Naive B cell (primary cell): ENCODE data around the gene BUB1. TPM values are rescaled to one million over a fixed set of nuclear protein-coding genes. Genes with fewer than 3 reads are reported as not detected.
"Not testable (repeated sequence)": the region's sequence is repeated elsewhere in the genome, so short reads cannot be mapped to it uniquely, and the experiment has no call there.

Experiments used
- ATAC-seq, 2 donors: fragments of 150-1000 bp; cut with Tn5 transposase; 2 replicates each; pipeline ENCODE4 v1.10.0; 2021; ENCODE audit warnings: low read depth in 2 of 2, mild to moderate bottlenecking in 2 of 2, moderate library complexity in 2 of 2
- DNase-seq: peaks from one replicate; pipeline ENCODE4 v3.0.0; 2022
- H3K27ac Mint-ChIP-seq, 6 donors: one replicate each; pipeline ENCODE4 v1.8.0; 2020 to 2022; ENCODE audit warnings: mild to moderate bottlenecking in 6 of 6, mixed read lengths in 6 of 6, moderate library complexity in 5 of 6, inconsistent platforms in 2 of 6
- H3K27me3 Mint-ChIP-seq, 3 donors: one replicate each; pipeline ENCODE4 v1.8.0; 2021 to 2022; ENCODE audit warnings: mixed read lengths in 3 of 3, mild to moderate bottlenecking in 1 of 3
- H3K36me3 Mint-ChIP-seq, 2 donors: one replicate each; pipeline ENCODE4 v1.8.0; 2020 to 2022; ENCODE audit warnings: mixed read lengths in 2 of 2, inconsistent platforms in 1 of 2, mild to moderate bottlenecking in 1 of 2
- H3K4me1 Mint-ChIP-seq, 3 donors: one replicate each; pipeline ENCODE4 v1.8.0; 2020 to 2022; ENCODE audit warnings: mixed read lengths in 3 of 3, inconsistent platforms in 1 of 3, mild to moderate bottlenecking in 1 of 3, moderate library complexity in 1 of 3
- H3K4me3 Mint-ChIP-seq, 8 donors: one replicate each; pipeline ENCODE4 v1.8.0; 2020 to 2022; ENCODE audit warnings: mild to moderate bottlenecking in 8 of 8, mixed read lengths in 8 of 8, moderate library complexity in 8 of 8, inconsistent platforms in 2 of 8
- H3K9me3 Mint-ChIP-seq, 7 donors: one replicate each; pipeline ENCODE4 v1.8.0; 2020 to 2022; ENCODE audit warnings: mixed read lengths in 7 of 7, mild to moderate bottlenecking in 5 of 7, inconsistent platforms in 2 of 7, moderate library complexity in 1 of 7
- polyA plus RNA-seq, 6 donors: library from polyadenylated mRNA; unstranded; fragments of 300-500 nt; fragmentation: Illumina TruSeq; gene quantifications; one replicate each; pipeline ENCODE4 v1.2.3, GENCODE V29; 2021; ENCODE audit warnings: low read depth in 6 of 6

BUB1 gene
- polyA plus RNA-seq, 6 donors from 2014 or later: 0.63 to 1.8 (median 0.97) TPM; not detected in 1

DNA sequence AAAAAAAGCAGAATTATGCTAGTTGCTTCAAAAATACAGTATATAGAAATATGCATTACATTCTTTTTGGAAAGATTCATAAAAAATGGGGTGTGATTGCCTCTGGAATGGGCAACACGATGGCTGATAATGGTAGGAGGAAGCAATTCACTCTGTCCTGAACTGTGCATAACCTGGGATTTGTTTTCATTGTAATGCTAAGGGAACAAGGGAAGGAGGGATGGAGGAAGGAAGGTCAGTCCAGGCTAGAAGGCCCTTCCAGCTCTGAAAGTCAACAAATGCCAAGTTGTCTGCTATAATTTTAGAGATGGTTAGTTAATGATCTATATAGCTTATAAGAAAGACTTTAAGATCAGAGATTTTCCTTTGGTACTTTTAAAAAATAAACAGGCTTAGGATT is 40.8 kb downstream of the BUB1 start:
- Mint-ChIP-seq H3K4me1 (no peaks in the 10 kb centered on the region), H3K4me3 (no peak overlapping the region), H3K9me3 (no peaks in the 10 kb centered on the region), H3K27ac (peak overlapping the region in 2 of 6 donors; percentile 18 to 54), H3K36me3 (peaks cover 0 to 12% of the 10 kb centered on the region in 2 donors), H3K27me3 (no peaks in the 10 kb centered on the region)
- DNase-seq (no peak), ATAC-seq (no peak)

DNA sequence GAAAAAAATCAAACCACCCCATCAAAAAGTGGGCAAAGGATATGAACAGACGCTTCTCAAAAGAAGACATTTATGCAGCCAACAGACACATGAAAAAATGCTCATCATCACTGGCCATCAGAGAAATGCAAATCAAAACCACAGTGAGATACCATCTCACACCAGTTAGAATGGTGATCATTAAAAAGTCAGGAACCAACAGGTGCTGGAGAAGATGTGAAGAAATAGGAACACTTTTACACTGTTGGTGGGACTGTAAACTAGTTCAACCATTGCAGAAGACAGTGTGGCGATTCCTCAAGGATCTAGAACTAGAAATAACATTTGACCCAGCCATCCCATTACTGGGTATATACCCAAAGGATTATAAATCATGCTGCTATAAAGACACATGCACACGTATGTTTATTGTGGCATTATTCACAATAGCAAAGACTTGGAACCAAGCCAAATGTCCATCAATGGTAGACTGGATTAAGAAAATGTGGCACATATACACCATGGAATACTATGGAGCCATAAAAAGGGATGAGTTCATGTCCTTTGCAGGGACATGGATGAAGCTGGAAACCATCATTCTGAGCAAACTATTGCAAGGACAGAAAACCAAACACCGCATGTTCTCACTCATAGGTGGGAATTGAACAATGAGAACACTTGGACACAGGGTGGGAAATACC is 41.8 kb downstream of the BUB1 start:
- not testable (repeated sequence) for H3K9me3 Mint-ChIP-seq, H3K36me3 Mint-ChIP-seq, H3K4me3 Mint-ChIP-seq, DNase-seq, ATAC-seq, H3K4me1 Mint-ChIP-seq, H3K27me3 Mint-ChIP-seq, H3K27ac Mint-ChIP-seq

- peak overlapping the region in 1 of 6 donors; percentile 10 for H3K27ac Mint-ChIP-seq
- H3K9me3 Mint-ChIP-seq, DNase-seq, H3K27me3 Mint-ChIP-seq, H3K36me3 Mint-ChIP-seq, ATAC-seq, H3K4me1 Mint-ChIP-seq, H3K4me3 Mint-ChIP-seq: not testable (repeated sequence)
Measured at GRCh38 chr2:110627348-110627747, 50.5 kb downstream of the BUB1 start.

- H3K27me3 Mint-ChIP-seq, DNase-seq, H3K27ac Mint-ChIP-seq, H3K9me3 Mint-ChIP-seq, ATAC-seq, H3K4me3 Mint-ChIP-seq, H3K36me3 Mint-ChIP-seq, H3K4me1 Mint-ChIP-seq: not testable (repeated sequence)
Measured at GRCh38 chr2:110619326-110619939, 58.4 kb downstream of the BUB1 start.

DNA sequence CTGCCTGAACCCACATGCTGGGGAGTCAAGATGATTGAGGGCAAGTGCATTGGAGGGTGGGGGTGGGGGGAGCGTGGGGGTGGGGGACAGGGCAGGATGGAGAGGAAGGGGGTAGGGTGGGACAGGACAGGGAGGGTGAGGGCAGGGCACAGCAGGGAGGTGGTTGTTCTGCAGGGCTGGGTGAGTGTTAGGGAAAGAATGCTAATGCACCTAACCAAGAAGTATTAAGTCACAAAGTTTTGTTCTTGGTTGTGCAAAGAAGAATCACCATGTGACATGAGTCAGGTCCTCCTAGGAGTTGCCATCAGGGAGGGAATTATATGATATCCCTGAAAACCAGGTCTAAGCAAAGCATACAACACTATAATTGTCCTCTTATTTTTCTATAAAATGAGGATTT is 63.9 kb downstream of the BUB1 start:
- not testable (repeated sequence) for H3K4me3 Mint-ChIP-seq, H3K27me3 Mint-ChIP-seq, H3K4me1 Mint-ChIP-seq, H3K9me3 Mint-ChIP-seq, H3K27ac Mint-ChIP-seq, ATAC-seq, DNase-seq, H3K36me3 Mint-ChIP-seq

- DNase-seq: peak; percentile 0
- not testable (repeated sequence) for H3K27ac Mint-ChIP-seq, H3K27me3 Mint-ChIP-seq, H3K9me3 Mint-ChIP-seq, H3K36me3 Mint-ChIP-seq, H3K4me1 Mint-ChIP-seq
- H3K4me3 Mint-ChIP-seq: peak overlapping the region in 2 of 8 donors; percentile 25 to 37
- ATAC-seq: peak; percentile 55 to 57
Measured at GRCh38 chr2:110610613-110611250, 67.1 kb downstream of the BUB1 start.

DNA sequence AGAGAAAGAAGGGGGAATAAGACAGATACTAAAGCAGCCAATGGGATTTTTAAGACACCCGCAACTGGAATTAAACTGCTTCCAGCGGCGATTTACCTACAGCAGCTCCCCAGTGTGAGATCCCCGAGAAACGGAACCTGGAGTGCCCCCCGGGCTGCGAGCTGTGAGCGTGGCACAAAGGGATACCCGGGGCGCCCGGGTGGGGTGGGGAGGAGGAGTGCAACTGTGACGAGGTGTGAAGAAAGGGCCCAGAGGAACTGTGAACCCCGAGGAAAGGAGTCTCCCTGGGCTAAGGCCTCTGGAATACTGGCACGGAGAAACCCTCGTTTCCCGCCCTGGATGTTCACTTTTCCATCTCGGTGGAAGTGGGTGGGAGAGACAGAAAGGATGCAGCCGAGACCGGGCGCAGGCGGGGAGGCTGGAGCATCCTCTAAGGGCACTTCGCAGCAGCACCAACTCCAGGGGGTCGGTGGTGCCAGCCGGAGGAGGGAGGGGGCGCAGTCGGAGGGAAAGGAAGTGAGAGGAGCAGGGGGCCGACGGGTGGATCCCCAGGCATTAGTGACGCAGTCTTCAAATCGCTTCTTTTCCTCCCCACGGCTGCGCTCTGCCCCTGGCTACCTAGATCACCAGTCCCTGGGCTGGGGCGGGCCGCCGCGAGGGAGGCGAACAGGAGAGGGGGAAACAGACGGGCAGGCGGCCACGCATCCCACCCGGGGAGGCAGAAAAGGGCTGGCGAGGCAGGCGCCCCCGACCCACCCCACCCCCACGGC is 67.8 kb downstream of the BUB1 start:
- H3K4me1 Mint-ChIP-seq, H3K9me3 Mint-ChIP-seq, H3K4me3 Mint-ChIP-seq, H3K36me3 Mint-ChIP-seq, H3K27ac Mint-ChIP-seq, H3K27me3 Mint-ChIP-seq: not testable (repeated sequence)
- peak; percentile 81 to 86 for ATAC-seq
- peak; percentile 1 for DNase-seq

DNA sequence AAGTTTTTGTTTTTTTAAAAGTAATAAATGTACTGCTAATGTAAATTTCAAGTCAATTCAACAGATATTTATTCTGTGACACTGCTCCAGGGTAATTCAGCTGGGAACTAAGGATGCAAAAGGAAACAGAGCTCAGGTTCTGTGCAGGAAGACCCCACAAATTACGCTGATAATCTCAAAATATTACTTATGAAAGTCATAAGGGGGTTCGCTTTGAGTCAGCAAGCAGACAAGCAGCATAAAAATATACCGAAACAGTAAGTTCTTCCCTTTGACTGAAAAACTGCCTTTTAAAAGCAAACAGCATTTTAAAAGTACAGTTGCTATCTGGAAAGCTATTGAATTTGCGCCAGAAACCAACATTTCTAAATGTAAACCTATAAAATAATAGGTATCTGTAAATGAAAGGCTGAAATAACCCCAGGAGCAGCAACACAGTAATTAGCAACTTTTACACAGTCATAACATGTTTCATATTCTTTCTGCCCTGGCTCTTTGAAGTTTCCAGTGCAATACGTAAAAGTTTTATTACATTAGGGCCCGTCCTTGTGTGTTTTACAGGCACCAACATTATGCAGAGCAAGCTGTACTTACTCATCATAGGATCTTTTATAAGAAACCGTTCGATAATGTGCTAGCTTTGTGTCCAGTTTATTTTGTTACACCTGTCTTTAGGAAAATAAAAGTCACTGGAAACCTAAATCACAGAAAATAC is 68.9 kb downstream of the BUB1 start:
- not testable (repeated sequence) for H3K27ac Mint-ChIP-seq, ATAC-seq, H3K4me3 Mint-ChIP-seq, H3K27me3 Mint-ChIP-seq, H3K36me3 Mint-ChIP-seq, DNase-seq, H3K4me1 Mint-ChIP-seq, H3K9me3 Mint-ChIP-seq

GRCh38 chr2:110605057-110605456 is 72.8 kb downstream of the BUB1 start:
- H3K9me3 Mint-ChIP-seq, H3K36me3 Mint-ChIP-seq, H3K4me3 Mint-ChIP-seq, DNase-seq, H3K27me3 Mint-ChIP-seq, H3K4me1 Mint-ChIP-seq, ATAC-seq, H3K27ac Mint-ChIP-seq: not testable (repeated sequence)

- H3K27ac Mint-ChIP-seq: not testable (repeated sequence)
Measured at GRCh38 chr2:110603917-110604591, 73.8 kb downstream of the BUB1 start.

DNA sequence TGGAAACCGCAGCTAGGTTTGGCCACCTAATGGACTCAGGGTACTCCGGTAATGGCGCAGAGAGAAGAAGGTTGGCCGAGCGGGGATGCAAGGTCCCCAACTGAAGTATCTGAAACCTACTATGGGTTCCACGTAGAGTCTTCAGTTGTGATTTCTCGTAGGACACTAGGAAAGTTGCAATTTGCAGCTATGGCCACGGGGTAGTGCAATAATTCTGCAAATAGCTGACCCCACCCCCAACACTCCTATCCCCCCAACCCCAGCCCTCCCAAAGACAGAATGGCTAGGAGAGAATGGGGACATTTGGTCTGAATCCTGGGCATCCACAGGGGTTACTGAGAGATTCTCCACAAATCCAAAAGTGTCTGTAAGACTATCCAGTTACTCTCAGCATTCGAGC is 75.7 kb downstream of the BUB1 start:
- H3K27me3 Mint-ChIP-seq, H3K4me1 Mint-ChIP-seq, DNase-seq, H3K9me3 Mint-ChIP-seq, ATAC-seq, H3K4me3 Mint-ChIP-seq, H3K27ac Mint-ChIP-seq, H3K36me3 Mint-ChIP-seq: not testable (repeated sequence)

More at GRCh38 chr2:110603917-110604591, 73.8 kb downstream of the BUB1 start:
- H3K9me3 Mint-ChIP-seq, H3K4me1 Mint-ChIP-seq, ATAC-seq, DNase-seq, H3K27me3 Mint-ChIP-seq, H3K4me3 Mint-ChIP-seq, H3K36me3 Mint-ChIP-seq: not testable (repeated sequence)

DNA sequence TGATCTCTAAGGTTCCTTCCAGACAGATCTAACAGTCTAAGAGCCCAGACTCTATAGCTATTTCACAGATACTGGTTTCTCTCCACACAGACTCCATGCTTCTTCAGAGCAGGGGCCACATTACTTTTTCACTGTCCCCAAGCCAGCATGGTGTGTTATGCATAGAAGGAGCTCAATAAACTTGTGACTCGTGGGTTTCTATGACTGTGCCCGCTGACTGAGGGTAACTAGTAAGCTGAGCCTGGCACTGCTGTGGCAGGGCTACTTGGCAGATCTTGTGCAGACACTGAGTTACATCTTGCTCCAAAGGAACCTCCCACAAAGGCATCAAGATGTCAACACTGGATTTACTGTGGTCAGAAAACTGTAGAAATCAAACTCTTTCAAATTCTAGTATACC is 85.9 kb downstream of the BUB1 start:
- DNase-seq, H3K27ac Mint-ChIP-seq, H3K9me3 Mint-ChIP-seq, H3K4me3 Mint-ChIP-seq, H3K36me3 Mint-ChIP-seq, H3K27me3 Mint-ChIP-seq, ATAC-seq, H3K4me1 Mint-ChIP-seq: not testable (repeated sequence)
